H54 (cell line): ENCODE data around the gene NCR2.
"Not testable (repeated sequence)": the region's sequence is repeated elsewhere in the genome, so short reads cannot be mapped to it uniquely, and the experiment has no call there.

Source experiments
- DNase-seq: peaks from one replicate; pipeline ENCODE4 v3.0.0; 2011; ENCODE audit warnings: low spot score, mixed read lengths; ENCODE audit not compliant: insufficient read length
- FAIRE-seq: peaks from 3 replicates; lab custom pipeline; 2011; peaks lifted over from hg19 to GRCh38; lab: Jason Lieb, UNC
- POLR2A ChIP-seq: IDR thresholded peaks from 2 replicates; pipeline ENCODE4 v1.6.1; 2011; ENCODE audit warnings: low read depth, mild to moderate bottlenecking, low read length

NCR2 gene, protein sequence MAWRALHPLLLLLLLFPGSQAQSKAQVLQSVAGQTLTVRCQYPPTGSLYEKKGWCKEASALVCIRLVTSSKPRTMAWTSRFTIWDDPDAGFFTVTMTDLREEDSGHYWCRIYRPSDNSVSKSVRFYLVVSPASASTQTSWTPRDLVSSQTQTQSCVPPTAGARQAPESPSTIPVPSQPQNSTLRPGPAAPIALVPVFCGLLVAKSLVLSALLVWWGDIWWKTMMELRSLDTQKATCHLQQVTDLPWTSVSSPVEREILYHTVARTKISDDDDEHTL

DNA sequence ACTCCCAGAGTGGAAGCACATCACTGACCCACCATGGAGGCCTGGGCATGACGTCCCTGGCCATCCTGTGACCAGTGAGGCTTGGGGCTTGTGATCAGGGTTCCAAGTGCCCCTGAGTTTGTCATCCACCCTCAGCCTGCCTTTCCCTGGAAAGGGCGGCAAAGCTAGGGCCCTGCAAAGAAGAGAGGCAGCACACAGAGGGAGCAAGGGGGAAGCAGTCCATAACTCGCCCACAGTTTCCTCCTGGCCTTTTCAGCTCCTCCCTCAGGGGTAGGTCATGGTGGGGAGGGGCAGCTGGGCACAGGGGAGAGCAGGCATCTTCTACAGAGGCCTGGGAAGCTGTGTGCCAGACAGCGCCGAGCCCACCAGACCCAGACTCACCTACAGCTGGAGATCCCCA is at the start of gene NCR2:
Gene NCR2 (plus strand): TSS at position 313 of the 400 bp plus-strand sequence. CDS start 269 bp downstream, outside the sequence.
- FAIRE-seq (no peak), DNase-seq (no peak)
- no peak for TF ChIP-seq POLR2A

DNA sequence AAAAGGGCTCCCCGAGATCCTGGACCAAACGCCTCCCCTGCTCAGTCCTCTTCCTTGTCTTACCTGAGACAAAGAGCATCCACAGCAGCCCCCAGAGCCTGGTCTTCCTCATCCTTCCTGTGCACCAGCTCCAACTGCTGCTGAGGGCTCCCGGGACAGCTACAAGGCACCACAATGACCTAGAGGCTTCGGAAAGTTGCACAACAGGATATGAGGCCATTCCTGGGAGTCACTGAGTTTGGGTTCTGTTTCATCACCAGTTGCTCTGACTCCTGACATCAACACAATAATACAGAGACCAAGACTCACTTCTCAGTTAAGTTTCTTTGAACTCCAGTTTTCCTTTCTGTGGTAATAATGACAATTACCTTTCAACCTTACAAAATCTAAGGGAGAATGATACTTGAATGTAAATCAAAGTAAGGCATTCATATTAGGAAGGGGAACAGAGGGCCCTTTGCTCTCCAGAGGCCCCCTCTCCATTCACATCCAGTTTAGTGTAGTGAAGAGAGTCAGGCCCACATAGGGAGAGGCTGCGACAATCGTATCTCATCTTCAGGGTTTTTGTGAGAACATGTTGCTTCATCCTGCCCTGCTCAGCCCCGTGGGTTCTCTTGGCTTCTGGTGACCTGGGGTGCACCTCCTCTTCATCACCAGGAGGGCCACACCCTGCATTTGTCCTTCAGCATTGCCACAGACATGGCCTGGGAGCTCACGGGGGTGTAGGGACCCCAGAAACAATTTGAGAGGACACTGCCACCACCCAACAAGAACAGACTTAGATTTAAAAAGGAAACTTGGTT is 48.7 kb upstream of the NCR2 start, which contains the start of gene TREM1:
Gene TREM1 (minus strand): TSS at position 139 of the 803 bp plus-strand sequence. CDS start 27 bp downstream, at position 112.
- FAIRE-seq = no peak
- no peak for DNase-seq
- no peak for TF ChIP-seq POLR2A

DNA sequence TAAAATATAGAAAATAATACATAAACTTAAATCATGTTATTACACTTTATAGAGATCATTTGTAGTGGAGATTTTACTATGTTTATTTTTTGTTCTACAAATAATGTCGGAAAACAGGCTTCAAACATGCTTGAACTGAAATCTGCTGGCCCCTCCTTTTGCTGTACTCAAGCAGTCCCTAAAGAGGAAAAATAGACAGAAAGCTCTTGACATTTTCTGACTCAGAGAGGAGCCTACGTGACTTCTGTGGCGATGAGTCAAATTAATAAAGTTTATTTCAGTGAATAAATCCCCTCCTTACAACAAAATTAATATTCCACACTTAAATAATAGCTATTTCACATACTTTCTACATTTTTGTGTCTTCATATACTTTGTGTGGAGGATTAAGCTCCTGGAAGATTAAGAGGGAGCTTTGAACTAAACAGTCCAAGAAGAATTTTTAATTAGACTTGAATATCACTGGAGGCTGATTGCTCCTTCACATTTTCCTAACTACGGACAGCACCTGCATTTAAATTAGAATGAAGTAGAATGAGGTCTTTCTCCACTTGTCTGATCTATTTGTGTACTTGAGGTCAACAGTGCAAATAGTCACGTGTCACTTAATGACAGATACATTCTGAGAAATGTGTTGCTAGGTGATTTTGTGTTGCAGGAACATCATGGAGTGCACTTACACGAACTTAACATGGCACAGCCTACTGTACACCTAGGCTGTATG is 47.2 kb upstream of the NCR2 start:
- FAIRE-seq = no peak
- DNase-seq = no peak
- no peak for TF ChIP-seq POLR2A

DNA sequence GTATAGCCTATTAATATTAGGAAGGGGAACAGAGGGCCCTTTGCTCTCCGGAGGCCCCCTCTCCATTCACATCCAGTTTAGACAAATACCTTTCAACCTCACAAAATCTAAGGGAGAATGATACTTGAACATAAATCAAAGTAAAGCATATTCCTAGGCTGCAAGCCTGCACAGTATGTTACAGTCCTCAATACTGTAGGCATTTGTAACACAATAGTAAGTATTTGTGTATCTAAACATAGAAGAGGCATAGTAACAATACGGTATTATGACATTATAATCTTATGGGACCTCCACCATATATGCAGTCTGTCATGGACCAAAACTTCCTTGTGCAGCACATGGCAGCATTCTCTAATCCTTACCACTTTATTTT is 46.7 kb upstream of the NCR2 start:
- no peak for FAIRE-seq
- no peak for DNase-seq
- no peak for TF ChIP-seq POLR2A

DNA sequence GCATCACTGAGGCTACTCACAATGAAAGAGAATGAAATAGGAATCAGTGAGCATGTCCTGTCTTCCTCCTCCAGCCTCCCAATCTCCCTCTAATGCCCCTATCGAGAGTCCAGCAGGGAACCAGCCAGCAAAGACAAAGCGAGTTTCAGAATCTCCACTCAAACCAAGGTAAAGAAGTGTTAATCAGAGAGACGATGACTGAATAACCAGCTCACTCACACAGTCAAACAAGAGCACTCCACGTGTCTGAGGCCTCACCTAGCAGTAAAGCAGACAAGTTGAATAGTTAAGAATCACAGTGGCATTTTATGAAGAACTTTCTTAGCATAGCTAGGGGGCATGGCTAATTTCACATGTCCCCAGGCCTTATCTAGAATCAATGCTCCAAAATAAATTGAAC is 45.6 kb upstream of the NCR2 start:
- no peak for DNase-seq
- no peak for TF ChIP-seq POLR2A
- FAIRE-seq = no peak

DNA sequence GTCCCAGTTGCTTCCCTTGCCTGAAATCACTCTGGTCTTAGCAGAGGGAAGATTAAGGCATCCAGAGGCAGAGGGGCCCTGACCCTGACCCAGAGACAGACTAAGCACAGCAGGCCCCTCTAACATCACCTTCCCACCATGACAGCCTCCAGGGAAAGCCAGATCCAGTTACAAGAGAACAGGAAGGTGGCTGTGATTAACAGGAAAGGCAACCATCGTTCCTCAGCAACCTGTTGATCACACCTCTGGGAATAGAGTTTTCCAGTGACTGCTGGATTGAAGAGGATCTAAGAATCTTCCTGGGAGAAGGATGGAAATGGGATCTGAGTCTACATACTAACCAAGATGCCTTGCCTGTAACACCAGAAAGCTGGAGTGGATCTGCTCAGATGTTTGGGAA is 43.7 kb upstream of the NCR2 start:
- DNase-seq (no peak), FAIRE-seq (no peak)
- TF ChIP-seq POLR2A = no peak

DNA sequence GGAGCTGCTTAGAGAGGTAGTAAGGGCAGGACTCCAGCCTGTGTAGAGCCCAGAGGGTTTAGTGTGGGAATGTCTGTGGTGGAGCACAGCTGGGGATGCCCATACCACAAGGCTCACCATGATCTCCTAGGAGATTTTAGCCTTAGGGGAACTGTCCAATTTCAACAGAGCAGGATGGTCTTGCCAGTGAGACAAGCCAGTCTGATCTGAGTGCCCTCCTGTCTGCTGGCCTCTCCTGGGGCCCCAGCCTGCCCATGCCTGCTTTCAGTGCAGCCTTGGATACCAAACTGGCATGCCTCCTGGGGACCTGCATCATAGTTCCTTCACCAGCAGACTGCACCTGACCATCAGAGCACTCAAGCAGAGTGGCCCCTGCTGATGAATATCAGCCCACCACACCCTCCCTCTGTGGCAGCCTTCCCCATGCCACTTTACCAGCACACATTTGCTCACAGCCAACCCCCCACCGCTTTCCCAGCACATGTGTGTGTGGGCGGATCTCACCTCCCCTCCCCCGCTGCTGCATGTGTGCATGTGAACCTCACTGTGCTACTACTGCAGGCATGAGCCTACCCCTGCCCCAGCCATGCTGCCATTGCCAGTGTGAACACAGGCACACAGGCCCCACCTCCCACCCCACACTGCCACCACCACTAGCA is 41.1 kb upstream of the NCR2 start:
- FAIRE-seq (no peak), DNase-seq (no peak)
- TF ChIP-seq POLR2A = no peak

DNA sequence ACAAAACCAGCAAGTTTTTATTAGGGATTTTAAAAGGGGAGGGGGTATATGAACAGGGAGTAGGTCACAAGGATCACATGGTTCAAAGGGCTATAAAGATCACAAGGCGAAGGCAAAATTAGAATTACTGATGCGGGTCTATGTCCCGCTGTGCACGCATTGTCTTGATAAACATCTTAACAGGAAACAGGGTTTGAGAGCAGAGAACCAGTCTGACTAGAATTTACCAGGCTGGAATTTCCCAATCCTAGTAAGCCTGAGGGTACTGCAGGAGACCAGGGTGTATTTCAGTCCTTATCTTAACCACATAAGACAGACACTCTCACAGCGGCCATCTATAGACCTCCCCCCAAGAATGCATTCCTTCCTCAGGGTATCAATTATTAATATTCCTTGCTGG is 38.2 kb upstream of the NCR2 start:
- not testable (repeated sequence) for FAIRE-seq, DNase-seq

DNA sequence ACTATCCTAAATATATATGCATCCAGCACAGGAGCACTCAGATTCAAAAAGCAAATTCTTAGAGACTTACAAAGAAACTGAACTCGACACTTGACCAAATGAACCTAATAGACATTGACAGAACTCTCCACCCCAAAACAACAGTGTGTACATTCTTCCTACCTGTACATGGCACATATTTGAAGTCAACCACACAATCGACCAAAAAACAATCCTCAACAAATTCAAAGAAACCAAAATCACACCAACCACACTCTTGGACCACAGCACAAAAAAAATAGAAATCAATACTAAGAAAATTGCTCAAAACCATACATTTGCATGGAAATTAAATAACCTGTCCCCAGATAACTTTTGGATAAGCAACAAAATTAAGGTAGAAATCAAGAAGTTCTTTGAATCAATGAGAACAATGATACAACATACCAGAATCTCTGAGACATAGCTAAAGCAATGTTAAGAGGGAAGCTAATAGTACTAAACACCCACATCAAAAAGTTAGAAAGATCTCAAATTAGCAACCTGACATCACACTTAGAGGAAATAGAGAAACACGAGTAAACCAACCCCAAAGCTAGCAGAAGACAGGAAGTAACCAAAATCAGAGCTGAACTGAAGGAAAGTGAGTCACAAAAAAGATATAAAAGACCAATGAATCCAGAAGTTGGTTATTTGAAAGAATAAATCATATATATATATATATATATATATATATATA is 36.5 kb upstream of the NCR2 start:
- no peak for FAIRE-seq

DNA sequence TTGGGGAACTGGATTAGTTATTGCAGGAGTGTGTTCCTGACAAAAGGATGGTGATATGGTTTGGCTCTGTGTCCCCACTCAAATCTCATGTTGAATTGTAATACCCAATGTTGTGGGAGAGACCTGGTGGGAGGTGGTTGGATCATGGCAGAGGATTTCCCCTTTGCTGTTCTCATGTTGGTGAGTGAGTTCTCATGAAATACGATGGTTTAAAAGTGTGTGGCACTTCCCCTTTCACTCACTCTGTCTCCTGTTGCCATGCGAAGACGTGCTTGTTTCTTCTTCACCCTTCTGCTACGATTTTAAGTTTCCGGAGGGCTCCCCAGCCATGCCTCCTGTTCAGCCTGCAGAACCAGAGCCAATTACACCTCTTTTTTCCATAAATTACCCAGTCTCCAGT is 32.8 kb upstream of the NCR2 start:
- no peak for FAIRE-seq
- TF ChIP-seq POLR2A = no peak

More for the DNA sequence above, 36.5 kb upstream of the NCR2 start:
- no peak for TF ChIP-seq POLR2A
- DNase-seq = no peak

DNA sequence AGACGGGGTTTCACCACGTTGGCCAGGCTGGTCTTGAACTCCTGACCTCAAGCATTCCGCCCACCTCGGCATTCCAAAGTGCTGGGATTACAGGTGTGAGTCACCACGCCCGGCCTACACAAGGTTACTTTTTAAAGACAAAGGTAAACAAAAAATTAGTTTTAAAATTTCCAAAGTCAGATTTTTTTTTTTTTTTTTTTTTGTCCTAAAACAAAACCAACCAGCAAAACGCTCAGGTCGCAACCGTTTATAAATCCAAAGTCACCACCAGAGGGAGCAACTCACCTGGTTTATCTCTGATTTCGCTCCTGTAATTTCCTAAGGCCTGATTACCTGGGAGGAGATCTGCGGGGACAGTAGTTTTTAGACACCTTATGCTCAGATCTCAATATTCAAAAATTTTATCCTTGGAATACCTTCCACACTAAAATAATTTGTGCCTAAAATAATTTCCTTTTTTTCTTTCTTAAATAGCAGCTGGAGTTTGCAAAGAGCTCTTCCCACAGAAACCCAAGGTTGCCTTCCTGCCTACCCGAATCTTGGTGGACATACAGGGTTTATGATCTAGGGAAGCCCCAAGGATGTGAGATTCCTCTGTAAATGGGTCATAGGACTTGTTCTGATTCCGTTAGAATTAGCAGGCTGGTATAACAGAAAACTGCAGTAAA is 29.1 kb upstream of the NCR2 start:
- no peak for DNase-seq

More for the DNA sequence above, 32.8 kb upstream of the NCR2 start:
- DNase-seq = no peak

DNA sequence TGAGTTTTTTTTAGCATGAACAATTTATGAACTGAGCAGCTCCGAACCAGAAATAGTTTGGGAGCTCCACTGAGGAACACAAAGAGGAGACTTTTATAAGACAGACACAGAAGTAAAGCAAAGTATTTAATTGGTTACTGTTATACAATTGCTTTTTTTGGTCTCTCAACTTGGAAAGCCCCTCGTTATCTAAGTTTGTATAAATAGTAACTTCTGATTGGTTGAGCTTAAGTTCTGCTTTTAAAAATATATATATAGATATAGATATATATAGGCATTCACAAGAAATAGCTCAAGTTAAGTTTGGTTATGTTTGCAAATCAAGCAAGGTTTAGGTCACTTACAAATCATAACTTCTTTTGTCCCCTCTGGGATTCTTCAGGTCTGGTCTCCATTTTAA is 20.2 kb upstream of the NCR2 start:
- FAIRE-seq (no peak), DNase-seq (no peak)
- no peak for TF ChIP-seq POLR2A

More for the DNA sequence above, 29.1 kb upstream of the NCR2 start:
- no peak for FAIRE-seq
- no peak for TF ChIP-seq POLR2A
